ENCODE measurements around the gene LSG1.

Gene LSG1

GRCh38 chr3:194690501-194691372 lies 18.7 kb upstream of the LSG1 start:
- DNase-seq (no peak), ATAC-seq (no peak)
- H3K4me3 Mint-ChIP-seq, result no peak overlapping the region
- H3K9me3 Mint-ChIP-seq, result no peaks in the 10 kb centered on the region
- H3K4me1 Mint-ChIP-seq, result peaks cover 49% of the 10 kb centered on the region
- H3K27ac Mint-ChIP-seq, result peak overlapping the region in 1 of 2 donors; percentile 44
- H3K27me3 Mint-ChIP-seq, result peaks cover 47% of the 10 kb centered on the region

- Mint-ChIP-seq H3K4me1 (peaks cover 61% of the 10 kb centered on the region), H3K9me3 (no peaks in the 10 kb centered on the region), H3K27ac (no peak overlapping the region), H3K27me3 (peaks cover 51% of the 10 kb centered on the region), H3K4me3 (peak overlapping the region; percentile 88 to 93)
- DNase-seq, result no peak
- no peak for ATAC-seq
Observed at GRCh38 chr3:194689493-194689944, 17.5 kb upstream of the LSG1 start.

- Mint-ChIP-seq H3K4me3 (peak overlapping the region; percentile 88 to 93), H3K4me1 (peaks cover 67% of the 10 kb centered on the region), H3K9me3 (no peaks in the 10 kb centered on the region), H3K27me3 (peaks cover 51% of the 10 kb centered on the region), H3K27ac (peak overlapping the region in 1 of 2 donors; percentile 8)
- ATAC-seq, result no peak
- DNase-seq, result no peak
Observed at GRCh38 chr3:194688946-194689345, 17.0 kb upstream of the LSG1 start.

- peak; percentile 45 for ATAC-seq
- Mint-ChIP-seq H3K27me3 (peaks cover 51% of the 10 kb centered on the region), H3K9me3 (no peaks in the 10 kb centered on the region), H3K27ac (peak overlapping the region in 1 of 2 donors; percentile 8), H3K4me1 (peaks cover 74% of the 10 kb centered on the region), H3K4me3 (peak overlapping the region; percentile 88 to 93)
- peak in 1 of 2 donors; percentile 50 for DNase-seq
Observed at GRCh38 chr3:194688200-194688740, 16.3 kb upstream of the LSG1 start.

- peak overlapping the region in 1 of 2 donors; percentile 55 for H3K27ac Mint-ChIP-seq
- peak overlapping the region; percentile 88 to 93 for H3K4me3 Mint-ChIP-seq
- no peaks in the 10 kb centered on the region for H3K9me3 Mint-ChIP-seq
- H3K27me3 Mint-ChIP-seq, result peaks cover 51% of the 10 kb centered on the region
- ATAC-seq (peak; percentile 77), DNase-seq (peak; percentile 83 to 88)
- peaks cover 79% of the 10 kb centered on the region for H3K4me1 Mint-ChIP-seq
Observed at GRCh38 chr3:194687638-194688199, 15.7 kb upstream of the LSG1 start.

- DNase-seq (peak; percentile 42 to 55), ATAC-seq (peak; percentile 1)
- Mint-ChIP-seq H3K4me1 (peaks cover 86% of the 10 kb centered on the region), H3K4me3 (peak overlapping the region; percentile 88 to 93), H3K9me3 (no peaks in the 10 kb centered on the region), H3K27ac (peak overlapping the region in 1 of 2 donors; percentile 55), H3K27me3 (peaks cover 51% of the 10 kb centered on the region)
Observed at GRCh38 chr3:194686816-194687637, 15.0 kb upstream of the LSG1 start.

- Mint-ChIP-seq H3K27ac (peak overlapping the region in 1 of 2 donors; percentile 12), H3K9me3 (no peaks in the 10 kb centered on the region), H3K4me3 (peak overlapping the region; percentile 88 to 93), H3K4me1 (peaks cover 88% of the 10 kb centered on the region), H3K27me3 (peaks cover 48% of the 10 kb centered on the region)
- DNase-seq (no peak), ATAC-seq (no peak)
Observed at GRCh38 chr3:194686414-194686815, 14.4 kb upstream of the LSG1 start.

- Mint-ChIP-seq H3K9me3 (no peaks in the 10 kb centered on the region), H3K27me3 (peaks cover 43% of the 10 kb centered on the region), H3K27ac (peak within 1 kb of the TSS; percentile 81 to 94), H3K4me3 (peak within 1 kb of the TSS; percentile 88 to 93), H3K4me1 (peaks cover 89% of the 10 kb centered on the region)
- ATAC-seq (peak; percentile 68), DNase-seq (peak; percentile 89 to 90)
Observed at GRCh38 chr3:194685718-194686413, 13.9 kb upstream of the LSG1 start, which contains the start of gene FAM43A. Gene FAM43A (plus strand): TSS chr3:194685883. CDS start chr3:194686827, 944 bp downstream.

GRCh38 chr3:194685065-194685717 lies 13.2 kb upstream of the LSG1 start:
- ATAC-seq, result peak; percentile 50
- Mint-ChIP-seq H3K4me1 (peaks cover 86% of the 10 kb centered on the region), H3K4me3 (peak overlapping the region; percentile 88 to 93), H3K27ac (peak overlapping the region; percentile 81 to 94), H3K9me3 (no peaks in the 10 kb centered on the region), H3K27me3 (peaks cover 39% of the 10 kb centered on the region)
- no peak for DNase-seq

- no peak overlapping the region for H3K27ac Mint-ChIP-seq
- H3K9me3 Mint-ChIP-seq, result no peaks in the 10 kb centered on the region
- ATAC-seq (no peak), DNase-seq (no peak)
- H3K4me3 Mint-ChIP-seq, result no peak overlapping the region
- H3K27me3 Mint-ChIP-seq, result peaks cover 24% of the 10 kb centered on the region
- H3K4me1 Mint-ChIP-seq, result peaks cover 69% of the 10 kb centered on the region
Observed at GRCh38 chr3:194683380-194683779, 11.4 kb upstream of the LSG1 start.

- no peaks in the 10 kb centered on the region for H3K9me3 Mint-ChIP-seq
- peak; percentile 75 for ATAC-seq
- H3K4me1 Mint-ChIP-seq, result peaks cover 63% of the 10 kb centered on the region
- peak overlapping the region; percentile 38 to 46 for H3K4me3 Mint-ChIP-seq
- peaks cover 22% of the 10 kb centered on the region for H3K27me3 Mint-ChIP-seq
- peak; percentile 68 to 80 for DNase-seq
- no peak overlapping the region for H3K27ac Mint-ChIP-seq
Observed at GRCh38 chr3:194682694-194683310, 10.8 kb upstream of the LSG1 start.

- H3K27ac Mint-ChIP-seq, result no peak overlapping the region
- no peak for ATAC-seq
Observed at GRCh38 chr3:194682189-194682693, 10.2 kb upstream of the LSG1 start.

GRCh38 chr3:194680888-194681615 lies 9.1 kb upstream of the LSG1 start:
- no peaks in the 10 kb centered on the region for H3K9me3 Mint-ChIP-seq
- DNase-seq, result no peak
- no peak overlapping the region for H3K27ac Mint-ChIP-seq
- H3K4me3 Mint-ChIP-seq, result no peak overlapping the region
- peaks cover 7% of the 10 kb centered on the region for H3K27me3 Mint-ChIP-seq
- ATAC-seq, result no peak
- peaks cover 57% of the 10 kb centered on the region for H3K4me1 Mint-ChIP-seq

More at GRCh38 chr3:194682189-194682693, 10.2 kb upstream of the LSG1 start:
- Mint-ChIP-seq H3K4me1 (peaks cover 59% of the 10 kb centered on the region), H3K9me3 (no peaks in the 10 kb centered on the region), H3K4me3 (no peak overlapping the region), H3K27me3 (peaks cover 17% of the 10 kb centered on the region)
- no peak for DNase-seq
